Ramos (cell line): ENCODE results near the gene MLLT3.

Experiments
- in situ Hi-C: fragments of 300-500 bp; cut with MboI; formaldehyde crosslinking; loops from one replicate; pipeline ENCODE4 v1.14.3; 2022; ENCODE audit warnings: low sequenced_read_pairs; ENCODE audit not compliant: unreplicated experiment

Gene MLLT3

DNA sequence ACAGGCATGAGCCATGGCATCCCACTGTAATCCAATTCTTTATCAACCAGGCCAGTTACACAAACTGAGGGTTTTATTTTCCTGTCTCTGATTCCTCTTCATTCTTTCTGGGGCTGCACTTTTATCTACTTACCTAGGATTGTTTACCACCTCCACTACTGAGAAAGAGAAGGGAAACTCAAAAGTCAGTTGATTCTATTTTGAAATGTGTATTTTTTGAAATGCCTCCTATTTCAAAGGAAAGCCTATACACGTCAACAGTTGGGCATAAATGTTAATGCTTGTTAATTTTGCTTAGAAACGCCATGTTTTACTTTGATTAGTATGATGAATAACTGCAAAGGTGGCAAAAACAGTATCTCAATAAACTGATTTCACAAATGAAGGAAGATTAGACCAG, 92.5 kb downstream of the MLLT3 start:
- in situ Hi-C loops: no loop called here

DNA sequence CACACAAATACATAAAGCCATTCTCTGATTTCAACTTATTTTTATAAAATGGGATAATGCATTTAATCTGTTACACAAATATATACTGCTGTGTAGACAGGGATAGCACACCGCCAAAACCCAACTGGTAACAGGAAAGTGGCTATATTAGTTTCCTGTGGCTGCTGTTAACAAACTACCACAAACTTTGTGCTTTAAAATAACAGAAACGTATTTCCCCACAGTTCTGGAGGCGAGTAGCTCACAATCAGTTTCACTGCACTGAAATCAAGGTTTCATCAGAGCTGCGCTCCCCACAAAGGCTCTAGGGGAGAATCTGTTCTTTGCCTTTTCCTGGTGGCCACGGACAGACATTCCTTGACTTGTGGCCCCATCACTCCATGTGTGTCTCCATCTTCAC, 94.0 kb downstream of the MLLT3 start:
- in situ Hi-C loops: no loop called here

DNA sequence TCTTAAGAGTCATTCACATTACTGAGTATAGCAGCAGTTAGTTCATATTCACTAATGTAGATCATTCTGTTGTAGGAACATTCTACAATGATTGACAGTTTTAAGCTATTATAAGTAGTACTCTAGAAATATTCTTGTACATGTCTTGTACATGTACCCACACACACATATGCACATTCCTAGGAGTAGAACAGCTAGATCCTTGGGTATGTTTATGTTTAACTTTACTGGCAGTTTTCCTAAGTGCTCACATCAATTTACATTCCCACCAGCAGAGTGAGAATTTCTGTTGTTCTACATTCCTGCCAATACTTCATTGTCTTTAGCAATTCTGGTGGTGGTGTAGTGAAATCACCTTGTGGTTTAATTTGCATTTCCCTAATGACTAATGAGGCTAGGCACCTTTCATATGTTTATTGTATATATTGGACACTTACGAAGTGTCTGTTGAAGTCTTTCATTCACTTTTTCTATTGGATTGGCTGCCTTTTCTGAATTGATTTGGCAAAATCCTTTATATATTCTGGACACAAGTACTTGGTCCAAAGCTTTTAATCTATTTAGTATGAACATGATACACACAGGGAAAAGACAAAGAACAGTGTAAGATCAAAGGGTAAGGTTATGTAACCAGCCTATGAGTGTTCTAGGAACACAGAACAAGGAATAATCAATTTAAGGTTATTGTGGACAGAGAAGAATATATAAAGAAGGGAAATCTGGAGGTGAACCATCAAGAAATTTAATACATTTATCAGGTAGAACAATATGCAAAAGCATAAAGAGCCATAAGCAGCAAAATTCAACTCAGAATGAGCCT, 95.6 kb downstream of the MLLT3 start:
- in situ Hi-C loops: no loop called here

DNA sequence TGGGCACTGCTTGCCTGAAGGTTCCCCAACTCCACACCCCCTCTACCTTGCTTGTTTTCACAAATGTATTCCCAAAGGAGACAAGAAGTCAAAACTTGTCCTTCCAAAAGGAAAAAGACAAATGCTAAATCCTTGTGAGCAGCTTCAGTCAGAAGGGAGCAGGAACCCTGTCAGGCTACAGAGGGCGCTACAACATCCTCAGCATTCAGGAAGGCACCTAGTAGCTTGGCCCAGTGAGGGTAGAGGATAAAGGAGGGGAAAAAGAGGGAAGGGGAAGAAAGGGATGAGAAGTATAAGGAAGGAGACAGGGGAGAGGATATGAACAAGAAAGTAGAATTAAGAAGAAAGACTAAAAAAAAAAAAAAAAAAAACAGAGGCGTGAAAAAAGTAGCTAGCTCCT, 97.5 kb downstream of the MLLT3 start:
- in situ Hi-C loops: no loop called here

DNA sequence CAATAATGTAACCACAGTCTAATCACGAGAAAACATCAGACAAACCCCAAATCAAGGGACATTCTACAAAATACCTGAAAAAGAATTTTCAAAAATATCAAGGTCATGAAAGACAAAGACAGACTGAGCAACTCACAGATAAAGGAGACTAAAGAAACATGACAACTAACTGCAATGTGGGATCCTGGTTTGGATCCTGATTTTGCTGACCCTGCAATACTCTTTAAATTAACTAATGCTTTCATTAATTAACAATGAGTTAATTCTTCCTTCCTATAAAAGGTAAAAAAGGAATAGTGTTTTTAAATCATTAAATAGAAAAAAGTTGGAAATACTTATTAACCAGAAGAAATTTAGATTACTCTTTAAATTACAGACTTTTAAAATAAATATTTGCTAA, 103.6 kb downstream of the MLLT3 start:
- in situ Hi-C loops: no loop called here

DNA sequence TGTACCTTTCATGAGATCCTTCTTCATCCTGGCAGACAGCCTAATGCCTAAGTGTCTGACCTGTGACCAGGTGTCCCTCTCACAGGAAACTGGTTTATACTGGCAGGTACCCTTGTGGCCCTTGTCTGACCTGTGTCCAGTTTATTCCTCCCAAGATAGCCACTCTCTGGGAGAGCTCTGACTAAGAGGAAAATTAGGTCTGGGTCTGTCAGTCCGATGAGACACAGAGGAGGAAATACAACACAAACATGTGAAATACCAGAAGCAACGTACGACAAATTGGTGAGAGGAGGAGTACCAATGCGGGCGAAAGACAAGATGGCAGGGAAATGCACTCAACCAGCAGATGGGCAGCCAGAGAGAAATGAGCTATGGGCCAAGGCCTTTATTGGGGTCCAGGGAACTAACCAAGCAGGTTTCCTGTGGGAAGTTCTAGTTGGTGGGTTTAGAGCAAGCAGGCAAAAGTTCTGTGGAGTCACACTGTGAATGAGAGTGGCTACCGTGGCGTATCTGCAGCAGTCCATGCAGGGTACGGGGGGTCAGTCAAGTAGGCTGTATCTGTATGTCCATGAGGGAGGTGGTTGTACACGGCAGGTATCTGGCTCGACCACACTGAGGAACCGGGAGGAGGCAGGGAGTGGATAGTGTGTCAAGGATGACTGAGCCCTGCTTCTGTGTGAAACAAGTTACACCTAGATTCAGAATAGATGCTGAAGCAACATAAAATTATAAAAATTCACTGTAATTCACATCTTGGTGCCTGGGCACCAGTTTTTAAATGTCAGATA, 109.0 kb downstream of the MLLT3 start:
- in situ Hi-C loops: no loop called here

DNA sequence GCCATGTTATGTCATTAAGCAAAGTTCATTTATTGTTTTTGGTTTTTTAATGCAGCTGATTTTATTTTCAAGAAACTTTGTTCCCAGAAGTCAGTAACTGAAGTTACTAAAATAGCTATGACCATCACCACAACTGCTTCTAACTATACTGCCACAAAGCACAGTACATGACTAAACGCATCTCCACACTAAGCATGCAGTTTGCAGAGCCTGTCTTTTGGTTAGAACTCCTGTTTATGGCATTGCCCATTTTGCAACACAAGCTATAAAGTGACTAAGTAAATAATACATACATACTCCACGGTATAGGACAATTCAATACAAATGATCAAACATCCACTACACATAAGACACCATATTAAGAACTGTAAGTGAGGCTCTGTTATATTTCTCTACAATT, 109.7 kb downstream of the MLLT3 start:
- in situ Hi-C loops: no loop called here

DNA sequence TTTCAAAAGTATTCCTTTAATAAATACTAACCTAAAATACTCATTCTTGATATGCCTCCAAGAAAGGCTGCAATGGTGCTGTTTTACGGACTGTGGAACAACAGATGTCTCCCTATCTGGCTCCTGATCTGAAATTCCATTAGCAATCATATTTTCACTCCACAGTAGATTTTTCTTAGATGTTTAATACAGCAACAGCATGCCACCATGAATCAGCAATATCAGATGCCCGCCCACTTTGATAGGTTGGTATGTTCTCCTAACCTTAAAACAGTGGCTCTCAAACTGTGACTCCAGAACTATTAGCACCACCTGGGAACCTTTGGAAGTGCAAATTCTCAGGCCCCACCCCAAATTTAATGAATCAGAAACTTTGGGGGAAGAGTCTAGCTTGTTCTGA, 110.2 kb downstream of the MLLT3 start:
- in situ Hi-C loops: no loop called here

DNA sequence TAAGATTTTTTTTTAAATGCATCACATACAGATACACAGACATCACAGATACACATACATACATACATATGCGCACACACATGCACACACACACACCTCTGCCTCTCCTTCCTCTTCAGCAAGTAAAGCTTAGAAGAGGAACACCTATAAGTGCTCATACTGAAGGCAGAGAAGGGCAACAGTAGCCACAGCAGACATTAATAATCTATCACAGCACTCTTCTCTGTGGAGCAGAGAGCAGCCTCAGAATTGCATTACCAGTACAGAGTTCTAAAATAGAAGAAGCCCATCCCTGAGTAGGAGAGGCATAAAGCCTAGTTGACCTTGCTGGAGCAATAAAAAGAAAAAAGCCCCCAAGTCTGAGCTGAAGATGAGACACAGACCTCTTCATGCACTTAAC, 110.6 kb downstream of the MLLT3 start:
- in situ Hi-C loops: no loop called here

DNA sequence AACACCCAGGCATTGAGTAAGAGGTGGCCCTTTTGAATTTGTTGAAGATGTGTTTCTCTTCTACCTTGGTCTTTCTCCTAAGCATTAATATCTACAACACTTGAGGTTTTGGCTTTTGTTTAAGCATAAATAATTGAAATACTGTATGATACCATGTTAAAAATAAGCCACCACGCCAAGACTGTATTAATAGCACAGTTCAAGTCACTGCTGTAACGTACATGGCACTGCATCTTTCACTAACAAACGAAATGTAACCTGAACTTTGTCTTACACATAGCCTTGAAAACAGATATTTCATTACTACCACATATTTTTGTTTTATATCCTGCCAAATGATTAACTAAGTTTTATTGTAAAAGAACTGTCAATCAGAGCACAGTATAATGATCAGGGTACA, 112.8 kb downstream of the MLLT3 start:
- in situ Hi-C loops: no loop called here

DNA sequence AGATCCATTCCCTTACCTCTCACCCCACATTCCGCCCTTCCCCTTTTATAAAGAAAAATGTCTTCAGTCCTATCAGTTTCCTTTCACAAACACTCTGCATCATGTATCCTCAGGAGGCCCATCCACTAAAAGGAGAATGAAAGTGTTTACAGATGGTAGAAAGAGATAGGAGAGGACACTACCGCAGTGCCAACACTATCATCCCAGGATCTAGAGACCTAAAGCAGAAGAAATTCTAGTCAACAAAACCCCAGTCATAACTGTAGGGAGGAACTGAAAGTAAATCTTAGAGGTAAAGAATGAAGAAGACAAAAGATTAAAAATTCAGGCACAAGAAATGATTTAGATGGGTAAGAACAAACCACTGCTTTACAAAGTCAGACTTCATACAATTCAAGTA, 114.1 kb downstream of the MLLT3 start:
- in situ Hi-C loops: no loop called here

DNA sequence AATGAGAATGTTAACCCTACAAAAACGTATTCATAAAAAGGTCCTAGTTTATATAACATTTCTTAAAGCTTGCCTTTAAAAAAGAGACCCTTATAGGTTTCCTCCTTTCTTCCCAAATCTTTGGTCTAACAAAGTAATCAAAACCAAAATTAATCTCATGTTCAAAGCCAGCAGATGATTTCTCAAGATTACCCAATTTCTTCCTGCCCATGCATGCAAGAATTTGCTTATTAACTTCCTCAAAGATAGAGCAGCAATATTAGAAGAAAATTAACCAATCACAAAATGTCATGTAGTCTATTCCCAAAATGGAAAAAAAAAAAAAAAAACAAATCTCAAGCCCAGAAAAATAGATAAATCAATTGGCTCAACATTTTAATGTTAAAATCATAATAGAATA, 114.9 kb downstream of the MLLT3 start:
- in situ Hi-C loops: no loop called here

DNA sequence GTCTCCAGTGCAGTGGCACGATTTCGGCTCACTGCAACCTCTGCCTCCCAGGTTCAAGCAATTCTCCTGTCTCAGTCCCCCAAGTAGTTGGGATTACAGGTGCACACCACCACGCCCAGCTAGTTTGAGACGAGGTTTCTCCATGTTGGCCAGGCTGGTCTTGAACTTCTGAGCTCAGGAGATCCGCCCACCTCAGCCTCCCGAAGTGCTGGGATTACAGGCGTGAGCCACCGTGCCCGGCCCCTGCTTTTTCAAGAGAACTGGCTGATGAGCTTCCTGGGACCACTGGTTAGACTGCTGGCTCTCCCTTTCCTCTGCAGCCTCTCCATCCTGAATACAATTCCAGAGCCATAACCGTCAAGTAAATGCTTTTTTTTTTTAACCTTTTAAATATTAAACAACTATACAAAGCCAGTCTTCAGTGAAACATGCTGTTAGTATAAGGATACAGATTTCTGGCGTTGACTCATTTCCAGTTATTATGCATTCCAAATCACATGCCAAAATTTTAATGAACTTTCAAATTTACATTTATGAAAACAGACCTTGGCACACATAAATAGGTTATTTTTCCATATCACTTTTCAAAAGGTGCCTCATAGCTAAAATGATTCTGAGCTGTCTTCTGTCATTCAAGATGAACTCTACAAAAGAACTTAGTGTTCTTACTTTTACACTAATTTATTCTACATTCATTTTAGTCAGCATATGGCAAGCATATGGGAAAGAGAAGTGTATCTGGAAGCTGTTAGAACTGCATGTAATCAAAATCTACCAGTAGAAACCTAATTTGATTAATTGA, 116.0 kb downstream of the MLLT3 start:
- in situ Hi-C loops: no loop called here

DNA sequence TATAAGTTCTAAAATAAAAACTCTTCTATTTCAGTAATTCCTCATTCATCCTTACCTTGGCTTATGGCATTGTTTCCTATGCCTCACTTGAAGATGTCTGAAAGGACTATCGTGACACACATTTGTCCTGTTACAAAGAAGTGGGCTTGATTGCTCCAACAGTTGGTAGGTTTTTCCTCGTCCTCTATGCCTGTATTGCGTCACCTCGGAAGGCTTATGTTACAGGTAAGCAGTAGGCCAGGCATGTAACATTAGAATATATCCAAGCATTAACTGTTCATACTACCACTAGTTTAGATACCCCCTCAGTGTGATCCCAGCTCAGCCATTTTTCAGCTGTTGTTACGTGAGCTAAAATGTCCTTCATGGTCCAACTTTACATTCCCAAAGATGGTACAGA, 116.7 kb downstream of the MLLT3 start:
- in situ Hi-C loops: no loop called here

DNA sequence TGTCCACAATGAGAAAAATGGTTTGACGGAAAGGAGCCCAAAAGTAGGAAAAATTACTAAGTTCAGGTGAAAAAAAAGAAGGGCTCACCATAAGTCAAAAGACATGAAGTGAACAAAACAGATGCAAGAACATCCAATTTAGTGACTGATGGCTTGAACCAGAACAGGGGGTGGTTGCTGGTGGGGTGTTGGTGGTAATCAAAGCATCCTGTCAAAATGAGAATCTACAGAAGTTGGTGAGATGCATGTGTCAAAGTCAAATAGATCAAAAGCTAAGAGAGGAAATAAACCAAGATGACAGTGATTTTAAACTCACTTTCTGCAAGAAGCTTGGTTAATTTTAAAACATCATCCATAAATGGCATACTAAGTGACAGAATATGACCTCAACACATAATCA, 117.4 kb downstream of the MLLT3 start:
- in situ Hi-C loops: no loop called here

DNA sequence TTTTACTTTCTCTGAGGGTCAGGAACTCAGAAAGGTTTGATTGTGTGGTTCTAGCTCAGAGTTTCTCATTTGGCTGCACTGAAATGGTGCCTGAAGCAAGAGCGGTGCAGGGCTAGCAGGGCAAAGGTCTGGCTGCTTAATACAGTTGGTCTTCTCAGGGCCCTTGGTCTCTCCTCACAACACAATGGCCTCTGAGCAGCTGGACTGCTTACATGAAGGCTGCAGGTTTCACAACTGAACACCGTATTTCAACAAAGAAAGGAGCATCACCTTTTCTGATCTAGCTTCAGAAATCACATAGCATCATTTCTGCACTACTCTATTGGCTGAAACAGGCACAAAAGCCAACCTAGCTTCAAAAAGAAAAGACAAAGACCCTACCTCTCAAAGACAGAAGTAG, 122.2 kb downstream of the MLLT3 start:
- in situ Hi-C loops: no loop called here

DNA sequence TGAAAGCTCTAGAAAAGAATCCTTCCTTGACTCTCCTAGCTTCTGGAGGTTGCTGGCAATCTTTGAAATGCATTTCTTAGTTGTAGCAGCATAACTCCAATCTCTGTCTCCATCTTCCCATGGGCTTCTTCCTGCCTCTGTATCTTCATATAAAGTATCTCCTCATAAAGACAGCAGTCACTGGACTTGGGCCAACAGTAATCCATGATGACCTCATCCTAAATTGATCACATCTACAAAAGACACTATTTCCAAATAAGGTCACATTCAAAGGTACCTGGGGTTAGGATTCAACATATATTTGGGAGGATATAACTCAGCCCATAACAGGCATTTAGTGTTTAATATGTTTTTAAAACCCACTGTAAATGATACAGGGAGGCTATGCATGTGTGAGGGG, 123.3 kb downstream of the MLLT3 start:
- in situ Hi-C loops: no loop called here

DNA sequence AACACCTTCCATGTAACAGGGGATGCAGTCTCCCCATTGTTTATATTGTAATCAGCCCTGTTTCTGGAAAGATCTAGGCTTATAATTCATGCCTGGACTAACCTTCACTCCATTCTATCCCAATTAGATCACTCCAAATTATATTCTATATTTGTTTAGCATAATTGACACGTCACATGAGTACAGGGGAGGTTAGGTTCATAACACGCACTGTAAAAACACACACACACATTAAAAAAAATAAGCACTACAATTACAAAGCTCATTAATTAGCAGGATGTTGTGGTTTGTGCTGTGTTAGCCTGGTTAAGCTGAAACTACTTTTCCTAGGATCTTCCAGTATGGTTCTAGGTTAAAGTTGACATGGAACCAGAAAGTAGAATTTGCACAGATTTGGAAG, 126.0 kb downstream of the MLLT3 start:
- in situ Hi-C loops: no loop called here

DNA sequence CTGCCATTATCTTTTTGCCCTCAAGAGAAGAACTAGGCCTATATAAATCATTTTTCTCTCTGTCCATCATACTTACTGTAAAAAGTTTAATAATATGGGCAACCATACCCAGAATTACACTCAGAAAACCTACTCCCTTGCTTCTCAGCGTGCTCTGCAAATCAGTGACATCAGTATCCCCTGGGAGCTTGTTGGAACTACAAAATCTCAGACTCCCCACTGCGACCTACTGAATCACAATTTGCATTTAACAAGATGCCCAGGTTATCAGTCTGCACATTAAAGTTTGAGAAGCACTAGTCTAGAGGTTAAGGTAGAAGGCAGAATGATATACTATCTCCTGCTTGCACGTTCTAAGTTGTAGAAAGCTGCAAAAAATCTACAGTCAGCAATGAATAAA, 127.2 kb downstream of the MLLT3 start:
- in situ Hi-C loops: no loop called here

DNA sequence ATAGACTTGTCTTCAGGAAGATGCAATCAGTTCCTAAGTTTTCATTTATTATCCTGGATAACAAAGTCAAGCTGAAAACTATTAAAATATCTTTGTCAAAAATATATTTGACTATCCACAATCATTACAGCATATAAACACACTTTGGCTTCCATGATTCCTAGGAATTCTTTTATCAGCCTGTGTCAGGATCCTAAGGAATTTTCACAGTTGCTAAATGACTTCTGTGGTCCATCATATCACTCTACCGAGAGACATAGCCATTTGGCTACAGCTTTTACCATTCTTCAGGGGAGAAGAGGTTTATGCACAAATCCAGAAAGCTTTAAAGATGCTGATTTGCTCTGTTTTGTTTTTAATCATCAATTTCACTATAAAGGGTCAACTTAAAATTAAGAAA, 128.3 kb downstream of the MLLT3 start:
- in situ Hi-C loops: no loop called here

DNA sequence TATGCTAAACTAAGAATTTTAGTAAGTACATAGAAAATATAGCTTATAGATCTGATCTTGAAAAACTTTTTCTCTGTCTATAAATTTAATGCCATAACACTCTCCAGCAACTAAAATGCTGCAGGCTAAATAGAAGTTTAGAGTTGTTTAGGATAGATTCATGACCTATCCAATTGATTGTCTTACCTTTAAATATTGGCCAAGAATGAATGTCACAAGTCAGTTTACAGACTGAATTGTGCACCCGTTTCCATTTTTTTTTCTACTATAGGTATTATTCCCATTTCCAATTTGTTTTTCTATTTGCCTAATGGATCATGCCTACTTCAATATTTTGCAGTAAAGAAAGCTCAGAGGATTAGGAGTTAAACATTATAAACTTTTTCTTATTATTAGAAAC, 129.5 kb downstream of the MLLT3 start:
- in situ Hi-C loops: no loop called here
